ENCODE data around the gene CLUH. TPM values are rescaled to one million over a fixed set of nuclear protein-coding genes. Genes with fewer than 3 reads are reported as not detected.

CLUH gene
- total and polyA plus RNA-seq, 9 donors: 11.5 to 57.9 (median 42.6) TPM

DNA sequence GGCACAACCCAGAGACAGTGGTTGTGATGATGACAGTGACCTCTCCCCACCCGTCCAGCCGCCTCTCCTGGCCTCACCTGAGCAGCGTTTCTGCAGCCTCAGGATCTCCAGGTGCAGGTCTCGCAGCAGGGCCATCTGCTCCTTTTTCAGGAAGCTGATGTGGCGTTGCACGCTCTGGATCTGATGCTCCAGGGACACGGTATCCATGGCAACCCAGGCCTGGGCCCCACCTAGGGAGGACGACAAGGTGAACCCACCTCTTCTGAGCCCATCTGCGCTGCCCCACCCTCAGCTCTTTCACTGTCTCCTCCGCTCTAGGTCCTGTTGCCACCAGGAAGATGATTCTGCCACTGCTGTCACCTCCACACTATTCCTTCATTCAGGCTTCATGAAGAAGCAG is 23.4 kb upstream of the CLUH start:
- Histone ChIP-seq H3K4me1 (ENCODE audit: insufficient read depth) (no peaks in the 10 kb centered on the region), H3K9me3 (no peaks in the 10 kb centered on the region), H3K27me3 (no peaks in the 10 kb centered on the region), H3K27ac (no peak overlapping the region), H3K4me3 (no peak overlapping the region), H3K36me3 (no peaks in the 10 kb centered on the region)
- TF ChIP-seq, protein P1, sequence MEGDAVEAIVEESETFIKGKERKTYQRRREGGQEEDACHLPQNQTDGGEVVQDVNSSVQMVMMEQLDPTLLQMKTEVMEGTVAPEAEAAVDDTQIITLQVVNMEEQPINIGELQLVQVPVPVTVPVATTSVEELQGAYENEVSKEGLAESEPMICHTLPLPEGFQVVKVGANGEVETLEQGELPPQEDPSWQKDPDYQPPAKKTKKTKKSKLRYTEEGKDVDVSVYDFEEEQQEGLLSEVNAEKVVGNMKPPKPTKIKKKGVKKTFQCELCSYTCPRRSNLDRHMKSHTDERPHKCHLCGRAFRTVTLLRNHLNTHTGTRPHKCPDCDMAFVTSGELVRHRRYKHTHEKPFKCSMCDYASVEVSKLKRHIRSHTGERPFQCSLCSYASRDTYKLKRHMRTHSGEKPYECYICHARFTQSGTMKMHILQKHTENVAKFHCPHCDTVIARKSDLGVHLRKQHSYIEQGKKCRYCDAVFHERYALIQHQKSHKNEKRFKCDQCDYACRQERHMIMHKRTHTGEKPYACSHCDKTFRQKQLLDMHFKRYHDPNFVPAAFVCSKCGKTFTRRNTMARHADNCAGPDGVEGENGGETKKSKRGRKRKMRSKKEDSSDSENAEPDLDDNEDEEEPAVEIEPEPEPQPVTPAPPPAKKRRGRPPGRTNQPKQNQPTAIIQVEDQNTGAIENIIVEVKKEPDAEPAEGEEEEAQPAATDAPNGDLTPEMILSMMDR (IDR thresholded peaks at IDR 0.05): no peak
- no peak for TF ChIP-seq EP300 (IDR thresholded peaks at IDR 0.05)
- no peak for TF ChIP-seq POLR2A (IDR thresholded peaks at IDR 0.05)
- no peak for DNase-seq
- intact Hi-C loops (cut with DNase I): no loop called here
- WGBS, 3 donors: 78 to 81% (median 79%) methylated on average over 10 of the region's 10 CpGs

DNA sequence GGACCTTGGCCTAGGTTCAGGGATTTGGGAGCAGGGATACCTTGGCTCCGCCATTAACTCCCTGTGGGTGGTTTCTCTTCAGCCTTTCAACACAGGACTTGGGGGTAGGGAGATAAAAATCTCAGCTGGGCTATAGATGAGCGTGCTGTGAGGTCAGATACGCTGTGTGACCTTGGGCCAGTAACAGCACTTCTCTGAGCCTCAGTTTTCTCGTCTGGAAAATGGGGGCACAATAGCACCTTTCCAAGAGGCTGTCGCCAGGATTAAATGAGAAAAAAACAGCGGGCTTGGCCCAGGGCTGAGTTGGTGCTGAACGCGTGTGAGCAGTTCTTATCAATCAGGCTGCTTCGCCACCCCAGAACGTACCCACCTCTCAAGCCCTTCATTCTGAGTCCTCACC is 20.2 kb upstream of the CLUH start:
- no peak for DNase-seq
- intact Hi-C loops (cut with DNase I): no loop called here
- no peak overlapping the region for H3K4me3 ChIP-seq
- no peaks in the 10 kb centered on the region for H3K27me3 ChIP-seq
- TF ChIP-seq POLR2A (IDR thresholded peaks at IDR 0.05): no peak
- TF ChIP-seq EP300 (IDR thresholded peaks at IDR 0.05): no peak
- TF ChIP-seq, protein P1 (IDR thresholded peaks at IDR 0.05): no peak
- 70 to 80% (median 75%) methylated on average over 10 of the region's 10 CpGs for WGBS, 3 donors
- H3K27ac ChIP-seq: no peak overlapping the region
- no peaks in the 10 kb centered on the region for H3K4me1 ChIP-seq (ENCODE audit: insufficient read depth)
- no peaks in the 10 kb centered on the region for H3K36me3 ChIP-seq
- H3K9me3 ChIP-seq: no peaks in the 10 kb centered on the region

DNA sequence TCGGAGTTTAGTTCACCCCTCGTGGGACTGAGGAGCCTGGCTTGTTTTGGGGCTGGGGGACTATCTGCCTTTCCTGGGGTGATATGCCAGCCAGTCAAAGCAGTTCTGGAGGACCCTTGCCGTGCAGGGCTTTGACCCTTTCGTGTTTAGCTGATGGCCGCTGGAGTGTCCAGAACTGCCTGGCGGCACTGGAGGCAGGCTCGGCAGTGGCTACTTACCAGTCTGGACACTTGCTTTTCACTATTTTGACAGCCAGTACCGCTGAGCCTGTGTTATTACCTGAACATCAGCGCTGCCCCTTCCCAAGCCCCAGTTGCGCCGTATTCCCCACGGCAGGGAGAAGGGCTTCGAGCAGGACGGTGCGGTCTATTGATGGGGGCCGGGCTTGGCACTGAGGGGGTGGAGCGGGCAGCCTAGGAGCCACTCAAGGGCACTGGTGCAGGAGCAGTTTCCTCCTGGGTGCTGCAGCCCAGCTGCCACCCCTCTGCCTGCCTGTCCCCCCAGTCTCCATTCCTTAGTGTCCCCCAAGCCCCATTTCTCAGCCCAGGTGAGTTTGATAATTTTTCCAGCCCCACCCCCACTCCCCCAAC is 19.3 kb upstream of the CLUH start:
- no peaks in the 10 kb centered on the region for H3K36me3 ChIP-seq
- TF ChIP-seq, protein P1 (IDR thresholded peaks at IDR 0.05): no peak
- TF ChIP-seq EP300 (IDR thresholded peaks at IDR 0.05) (no peak), POLR2A (IDR thresholded peaks at IDR 0.05) (no peak)
- H3K9me3 ChIP-seq: no peaks in the 10 kb centered on the region
- no peak overlapping the region for H3K27ac ChIP-seq
- intact Hi-C loops (cut with DNase I): no loop called here
- H3K4me3 ChIP-seq: no peak overlapping the region
- H3K4me1 ChIP-seq (ENCODE audit: insufficient read depth): no peaks in the 10 kb centered on the region
- no peak for DNase-seq
- no peaks in the 10 kb centered on the region for H3K27me3 ChIP-seq
- 68 to 75% (median 72%) methylated on average over 17 of the region's 17 CpGs for whole genome bisulfite sequencing, 3 donors

DNA sequence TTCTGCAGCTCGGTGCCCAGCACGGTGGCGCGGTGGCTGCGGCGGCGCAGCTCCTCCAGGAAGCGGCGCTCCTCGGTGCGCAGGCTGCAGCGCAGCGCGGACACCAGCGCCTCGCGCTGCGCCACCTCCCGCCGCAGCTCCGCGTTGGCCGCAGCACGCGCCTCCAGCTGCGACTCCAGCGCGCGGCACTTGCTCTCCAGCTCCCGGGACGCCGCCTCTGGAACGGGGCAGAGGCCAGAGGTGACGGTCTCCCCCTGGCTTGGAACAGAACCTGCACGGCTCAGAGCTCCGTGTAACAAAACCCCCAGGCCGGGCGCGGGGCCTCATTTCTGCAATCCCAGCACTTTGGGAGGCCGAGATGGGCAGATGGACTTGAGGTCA is 13.2 kb upstream of the CLUH start:
- 1 to 3% (median 2%) methylated on average over 24 to 40 of the region's 40 CpGs for WGBS, 3 donors

More for the DNA sequence above, 13.2 kb upstream of the CLUH start:
- no peaks in the 10 kb centered on the region for H3K36me3 ChIP-seq
- no peak overlapping the region for H3K27ac ChIP-seq
- TF ChIP-seq, protein P1 (IDR thresholded peaks at IDR 0.05): peak in 1 of 3 donors; percentile 13
- TF ChIP-seq EP300 (IDR thresholded peaks at IDR 0.05): no peak
- no peaks in the 10 kb centered on the region for H3K9me3 ChIP-seq
- H3K4me1 ChIP-seq (ENCODE audit: insufficient read depth): peaks cover 1% of the 10 kb centered on the region
- DNase-seq: peak in 1 of 5 donors; percentile 29
- no peaks in the 10 kb centered on the region for H3K27me3 ChIP-seq
- peak overlapping the region; percentile 3 for H3K4me3 ChIP-seq
- intact Hi-C loops (cut with DNase I): no loop called here

All from ovary (tissue), 9 donors.